Stimulated activated naive CD8-positive, alpha-beta T cell treated with anti-CD3 and anti-CD28 coated beads, Interleukin-15, Interleukin-2, amounts not matched to agents 100 ng/mL and 50 ng/mL, for 24 hours (primary cell): ENCODE results near the gene WWOX.

Experiments
- H3K27ac Mint-ChIP-seq: one replicate; pipeline ENCODE4 v1.8.0; 2021; ENCODE audit warnings: mild to moderate bottlenecking, mixed read lengths
- H3K27me3 Mint-ChIP-seq: one replicate; pipeline ENCODE4 v1.8.0; 2021; ENCODE audit warnings: mixed read lengths
- H3K36me3 Mint-ChIP-seq: one replicate; pipeline ENCODE4 v1.8.0; 2021; ENCODE audit warnings: low read depth, mixed read lengths
- H3K4me1 Mint-ChIP-seq: one replicate; pipeline ENCODE4 v1.8.0; 2021; ENCODE audit warnings: low read depth, mixed read lengths
- H3K4me3 Mint-ChIP-seq: one replicate; pipeline ENCODE4 v1.8.0; 2021; ENCODE audit warnings: mild to moderate bottlenecking, mixed read lengths
- H3K9me3 Mint-ChIP-seq: one replicate; pipeline ENCODE4 v1.8.0; 2021; ENCODE audit warnings: mixed read lengths

WWOX gene

DNA sequence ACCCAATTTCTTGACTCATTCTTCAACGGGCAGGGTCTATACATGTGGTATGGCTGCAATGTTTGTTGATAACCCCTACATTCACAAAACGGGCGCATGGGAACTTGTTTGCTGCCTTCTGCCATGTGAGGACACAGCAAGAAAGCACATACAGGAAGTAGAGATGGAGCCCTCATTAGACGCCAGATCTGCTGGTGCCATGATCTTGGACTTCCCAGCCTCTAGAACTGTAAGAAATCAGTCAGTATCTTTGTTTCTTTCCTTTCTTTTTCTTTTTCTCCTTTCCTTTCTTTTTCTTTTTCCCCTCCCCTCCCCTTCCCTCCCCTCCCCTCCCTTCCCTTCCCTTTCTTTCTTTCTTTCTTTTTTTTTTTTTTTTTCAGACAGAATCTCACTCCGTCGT, 165.2 kb downstream of the WWOX start:
- Mint-ChIP-seq H3K36me3 (peaks cover 13% of the 10 kb centered on the region), H3K4me3 (no peak overlapping the region), H3K27me3 (no peaks in the 10 kb centered on the region), H3K27ac (no peak overlapping the region), H3K4me1 (no peaks in the 10 kb centered on the region), H3K9me3 (peaks cover 5% of the 10 kb centered on the region)

DNA sequence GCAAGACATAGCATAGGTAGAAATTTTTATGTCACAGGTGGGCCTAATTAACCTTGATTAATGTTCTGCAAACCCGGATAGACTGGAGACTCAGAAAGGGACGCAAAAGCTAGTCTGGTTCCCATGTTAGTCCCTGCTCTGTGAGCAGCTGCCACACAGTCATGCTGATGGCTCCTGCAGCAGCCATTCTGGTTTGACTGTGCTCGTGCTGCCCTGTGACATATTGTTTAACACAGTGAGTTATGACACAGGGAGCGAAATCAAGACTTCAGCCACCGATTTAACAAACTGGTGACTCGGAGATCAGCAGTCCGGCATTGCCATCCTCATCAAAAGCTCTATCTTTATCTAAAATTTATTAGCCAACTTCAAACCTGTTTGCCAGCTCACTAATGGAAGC, 169.8 kb downstream of the WWOX start:
- Mint-ChIP-seq H3K27ac (no peak overlapping the region), H3K9me3 (peaks cover 8% of the 10 kb centered on the region), H3K4me1 (no peaks in the 10 kb centered on the region), H3K27me3 (no peaks in the 10 kb centered on the region), H3K36me3 (peaks cover 6% of the 10 kb centered on the region), H3K4me3 (no peak overlapping the region)

DNA sequence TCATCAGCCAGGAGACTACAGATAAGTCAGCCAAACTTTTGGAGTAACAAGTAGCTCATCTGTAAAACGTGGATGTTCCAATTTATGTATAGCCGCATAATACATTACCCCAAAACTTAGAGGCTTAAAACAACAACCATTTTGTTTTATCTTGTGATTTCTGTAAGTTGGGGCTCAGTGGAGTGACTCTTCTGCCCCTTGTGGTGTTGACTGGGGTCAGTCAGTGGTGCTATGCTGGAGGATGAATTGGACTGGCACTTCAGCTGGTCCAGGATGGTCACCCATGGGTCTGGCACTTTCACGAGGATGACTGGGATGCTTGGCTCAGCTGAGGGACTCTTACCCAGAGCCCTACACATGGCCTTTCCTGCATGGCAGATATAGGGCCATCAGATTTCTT, 172.5 kb downstream of the WWOX start:
- Mint-ChIP-seq H3K27ac (no peak overlapping the region), H3K9me3 (peaks cover 8% of the 10 kb centered on the region), H3K36me3 (peaks cover 4% of the 10 kb centered on the region), H3K27me3 (no peaks in the 10 kb centered on the region), H3K4me1 (no peaks in the 10 kb centered on the region), H3K4me3 (no peak overlapping the region)

DNA sequence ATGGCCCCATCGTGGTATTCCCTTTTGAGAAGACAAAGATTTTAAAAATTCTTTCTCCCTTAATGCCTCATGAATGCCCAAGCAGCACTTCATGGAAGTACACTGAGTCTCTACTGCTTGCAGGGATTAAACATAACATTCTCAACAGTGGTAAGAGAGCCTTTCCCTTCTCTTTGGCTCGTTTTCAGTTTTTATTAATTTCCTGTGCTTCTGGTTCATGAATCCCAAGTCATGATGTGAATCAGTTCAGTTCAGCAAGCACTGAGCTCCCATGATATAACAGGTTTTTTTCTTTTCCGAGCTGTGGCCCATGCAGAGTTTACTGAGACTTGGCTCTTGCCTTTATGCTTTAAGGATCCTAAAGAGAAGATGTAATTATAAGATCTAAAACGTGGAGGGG, 175.3 kb downstream of the WWOX start:
- Mint-ChIP-seq H3K4me3 (no peak overlapping the region), H3K4me1 (no peaks in the 10 kb centered on the region), H3K9me3 (peaks cover 8% of the 10 kb centered on the region), H3K36me3 (peaks cover 4% of the 10 kb centered on the region), H3K27me3 (no peaks in the 10 kb centered on the region), H3K27ac (no peak overlapping the region)

DNA sequence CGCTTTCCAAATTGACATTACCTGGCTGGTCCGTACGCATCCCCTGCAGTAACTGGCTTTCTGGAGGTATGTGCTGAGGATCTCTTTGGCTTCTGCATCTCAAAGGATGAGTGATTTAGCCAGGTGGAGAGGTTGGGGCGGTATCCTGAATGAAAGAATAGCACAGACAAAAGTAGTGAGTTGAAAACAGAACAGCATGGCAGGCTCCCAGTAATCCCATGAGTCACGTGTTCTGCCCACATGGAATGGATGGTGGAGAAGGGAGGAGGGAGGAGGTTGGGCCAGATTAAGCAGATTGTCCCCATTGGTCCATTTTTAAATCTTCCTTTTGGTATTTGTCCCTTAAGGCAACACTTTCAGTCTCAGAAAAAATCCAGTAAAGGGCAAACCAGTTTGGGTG, 176.0 kb downstream of the WWOX start:
- Mint-ChIP-seq H3K4me1 (no peaks in the 10 kb centered on the region), H3K36me3 (peaks cover 4% of the 10 kb centered on the region), H3K4me3 (no peak overlapping the region), H3K9me3 (peaks cover 8% of the 10 kb centered on the region), H3K27me3 (no peaks in the 10 kb centered on the region), H3K27ac (no peak overlapping the region)

DNA sequence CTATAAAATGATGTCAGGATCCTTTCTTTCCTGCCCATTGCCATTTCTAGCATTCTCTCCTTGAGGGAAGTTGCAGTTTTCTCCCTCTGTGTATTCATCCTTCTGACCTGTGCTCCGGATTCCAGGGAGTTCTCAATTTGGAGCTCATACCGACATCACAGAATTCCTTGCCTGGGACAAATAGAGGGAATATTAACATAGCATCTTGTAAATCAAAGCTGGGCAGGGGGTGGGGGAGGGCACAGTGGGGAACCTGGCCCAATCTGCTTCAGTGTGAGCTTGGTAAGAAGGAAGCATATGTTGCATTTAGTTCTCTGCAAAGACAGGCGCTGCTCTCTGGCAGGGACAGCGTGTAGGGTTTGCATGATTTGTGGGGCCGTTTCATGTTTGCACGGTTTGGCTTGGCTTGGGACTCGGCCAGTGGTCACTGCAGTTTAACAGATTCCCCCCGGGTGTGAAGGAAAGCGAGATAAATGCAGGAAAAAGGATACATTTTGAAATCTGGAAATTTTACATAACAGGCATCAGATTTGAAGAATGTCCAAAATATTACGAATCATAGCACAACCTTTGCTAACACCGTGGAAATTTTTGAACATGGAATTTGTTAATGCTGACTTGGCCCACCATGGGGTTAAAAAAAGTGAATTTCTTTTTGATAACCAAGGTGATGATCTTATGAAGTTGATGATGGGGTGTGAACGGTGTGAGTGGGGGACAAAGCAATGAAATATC, 178.0 kb downstream of the WWOX start:
- peaks cover 4% of the 10 kb centered on the region for H3K36me3 Mint-ChIP-seq
- no peaks in the 10 kb centered on the region for H3K4me1 Mint-ChIP-seq
- no peaks in the 10 kb centered on the region for H3K9me3 Mint-ChIP-seq
- no peak overlapping the region for H3K27ac Mint-ChIP-seq
- no peaks in the 10 kb centered on the region for H3K27me3 Mint-ChIP-seq
- H3K4me3 Mint-ChIP-seq = no peak overlapping the region

DNA sequence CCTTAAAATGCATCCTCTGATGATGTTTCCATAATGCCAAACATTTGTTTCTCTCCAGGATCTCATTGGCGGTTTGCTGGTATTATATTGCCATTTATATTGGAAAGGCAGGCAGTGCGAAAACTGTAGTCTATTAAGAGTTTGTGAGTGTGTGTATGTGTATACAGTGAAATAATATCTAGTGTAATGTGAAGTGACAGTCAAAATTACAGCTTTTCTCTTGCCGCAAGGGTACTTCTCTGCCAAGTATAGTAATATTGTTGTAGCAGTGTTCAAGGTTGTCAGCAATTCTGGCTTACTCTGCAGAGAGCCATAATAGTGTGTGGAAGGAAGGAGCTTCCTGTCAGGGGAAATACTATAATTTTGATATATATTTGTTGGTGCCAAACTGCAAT, 178.6 kb downstream of the WWOX start:
- Mint-ChIP-seq H3K4me1 (no peaks in the 10 kb centered on the region), H3K4me3 (no peak overlapping the region), H3K36me3 (peaks cover 4% of the 10 kb centered on the region), H3K27me3 (no peaks in the 10 kb centered on the region), H3K9me3 (no peaks in the 10 kb centered on the region), H3K27ac (no peak overlapping the region)

DNA sequence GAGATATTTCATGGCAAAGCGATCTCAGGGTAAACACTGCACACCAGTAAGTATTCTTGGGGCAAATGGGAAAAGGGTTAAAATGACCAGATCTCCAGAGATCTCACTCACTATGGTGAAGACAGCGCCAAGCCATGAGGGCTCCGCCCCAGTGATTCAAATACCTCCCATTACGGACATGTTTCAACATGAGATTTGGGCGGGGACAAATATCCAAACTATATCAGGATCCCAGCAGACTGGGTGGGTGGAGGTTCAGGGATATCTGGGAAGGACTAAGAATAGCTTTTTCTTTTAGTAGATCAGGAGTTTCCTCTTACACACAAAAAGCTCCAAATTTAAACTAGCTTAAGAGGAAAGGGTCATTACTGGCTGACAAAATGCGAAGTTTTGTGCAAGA, 181.7 kb downstream of the WWOX start:
- H3K4me1 Mint-ChIP-seq = no peaks in the 10 kb centered on the region

DNA sequence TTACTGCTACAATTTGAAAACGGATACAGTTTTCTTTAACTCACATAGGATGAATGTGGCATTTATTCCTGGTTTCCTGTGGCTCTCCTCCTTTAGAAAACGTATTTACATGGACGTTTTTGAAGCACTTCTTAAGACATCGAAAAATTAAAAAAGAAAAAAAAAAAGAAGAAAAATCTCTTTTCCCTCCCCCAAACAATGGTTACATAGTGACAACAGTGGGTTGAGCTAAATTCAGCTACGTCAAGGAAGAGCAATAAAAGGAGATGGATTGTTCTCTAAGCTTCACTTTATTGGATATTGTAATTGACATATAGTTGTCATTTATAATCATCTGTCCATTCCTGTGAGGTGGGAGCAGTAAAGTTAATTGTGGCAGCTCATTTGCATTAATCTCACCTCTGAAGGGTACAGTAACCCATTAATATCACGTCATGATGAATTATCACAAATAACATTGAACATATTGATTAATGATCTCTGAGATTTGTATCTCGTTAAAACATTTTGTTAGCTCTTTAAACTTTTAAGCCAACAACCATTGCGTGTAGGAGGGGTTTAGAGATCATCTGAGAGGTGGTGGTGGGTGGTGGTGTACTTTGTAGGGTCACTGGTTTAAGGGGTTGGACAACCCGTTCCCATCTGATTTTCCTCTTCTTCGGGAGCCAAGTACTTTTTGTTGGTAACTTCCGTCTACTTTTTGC, 184.2 kb downstream of the WWOX start:
- no peaks in the 10 kb centered on the region for H3K27me3 Mint-ChIP-seq
- no peak overlapping the region for H3K4me3 Mint-ChIP-seq
- H3K4me1 Mint-ChIP-seq = no peaks in the 10 kb centered on the region
- H3K36me3 Mint-ChIP-seq = no peaks in the 10 kb centered on the region
- no peaks in the 10 kb centered on the region for H3K9me3 Mint-ChIP-seq
- H3K27ac Mint-ChIP-seq = no peak overlapping the region

More for the DNA sequence above, 181.7 kb downstream of the WWOX start:
- Mint-ChIP-seq H3K27ac (no peak overlapping the region), H3K36me3 (no peaks in the 10 kb centered on the region), H3K27me3 (no peaks in the 10 kb centered on the region), H3K4me3 (no peak overlapping the region), H3K9me3 (no peaks in the 10 kb centered on the region)

DNA sequence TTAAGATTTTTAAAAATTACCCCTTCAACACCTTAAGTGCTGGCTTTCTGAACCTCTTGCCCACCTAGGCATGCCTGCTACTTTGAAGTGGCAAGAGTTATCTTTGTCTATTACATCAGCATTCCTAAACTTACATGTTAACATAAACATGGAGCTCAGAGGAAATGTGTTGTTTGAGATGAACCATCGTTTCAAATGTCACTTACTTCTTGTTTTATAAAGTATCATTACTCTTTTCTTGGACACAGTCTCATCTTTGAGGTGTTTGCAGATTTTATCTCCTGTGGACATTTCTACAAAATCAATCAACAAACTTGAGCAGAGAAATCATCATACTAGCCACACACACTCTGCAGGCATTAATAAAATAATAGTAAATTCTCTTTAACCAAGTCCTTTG, 184.9 kb downstream of the WWOX start:
- Mint-ChIP-seq H3K4me3 (no peak overlapping the region), H3K27ac (no peak overlapping the region), H3K9me3 (no peaks in the 10 kb centered on the region), H3K36me3 (no peaks in the 10 kb centered on the region), H3K27me3 (no peaks in the 10 kb centered on the region), H3K4me1 (no peaks in the 10 kb centered on the region)

DNA sequence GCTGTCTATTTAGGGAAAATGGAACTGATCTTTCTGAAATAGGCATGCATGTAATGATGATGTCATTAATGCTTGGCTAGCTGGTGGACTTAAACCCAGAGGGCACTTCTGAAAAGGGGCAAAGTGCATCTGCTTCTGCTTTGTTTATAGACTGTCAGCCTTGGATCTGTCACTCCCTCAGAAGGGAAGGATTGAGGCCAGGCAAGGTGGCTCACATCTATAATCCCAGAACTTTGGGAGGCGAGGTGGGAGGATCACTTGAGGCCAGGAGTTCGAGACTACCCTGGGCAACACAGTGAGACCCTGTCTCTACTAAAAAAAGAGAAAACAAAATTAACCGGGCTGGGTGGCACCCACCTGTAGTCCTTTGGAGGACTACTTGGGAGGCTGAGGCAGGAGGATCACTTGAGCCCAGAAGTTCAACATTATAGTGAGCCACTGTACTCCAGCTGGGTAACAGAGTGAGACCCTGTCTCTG, 185.5 kb downstream of the WWOX start:
- Mint-ChIP-seq H3K36me3 (no peaks in the 10 kb centered on the region), H3K27ac (no peak overlapping the region), H3K4me3 (no peak overlapping the region), H3K27me3 (no peaks in the 10 kb centered on the region), H3K4me1 (no peaks in the 10 kb centered on the region), H3K9me3 (no peaks in the 10 kb centered on the region)

DNA sequence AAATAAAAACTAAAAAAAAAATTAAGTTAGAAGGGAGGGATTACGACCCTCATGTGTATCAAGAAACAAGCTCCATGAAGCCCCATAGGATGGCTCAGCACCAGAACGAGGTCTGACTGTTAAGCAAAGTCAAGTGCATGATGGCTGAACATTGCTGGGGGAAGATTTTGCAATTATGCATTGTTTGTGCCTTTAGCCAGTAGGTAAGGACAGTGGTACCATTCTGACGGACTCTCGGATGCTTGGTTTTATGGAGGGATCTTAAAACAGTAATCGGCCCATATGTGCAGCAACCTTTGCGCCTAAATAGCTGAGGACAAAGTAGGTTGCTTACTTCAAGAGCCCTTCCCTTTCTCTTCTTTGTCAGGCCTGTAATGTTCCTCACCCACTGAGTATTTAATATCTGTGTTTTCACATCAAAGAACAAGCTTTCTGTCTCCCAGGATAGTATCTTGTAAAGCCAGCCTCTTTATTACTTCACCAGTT, 186.0 kb downstream of the WWOX start:
- Mint-ChIP-seq H3K27me3 (no peaks in the 10 kb centered on the region), H3K4me1 (no peaks in the 10 kb centered on the region), H3K27ac (no peak overlapping the region), H3K9me3 (no peaks in the 10 kb centered on the region), H3K36me3 (no peaks in the 10 kb centered on the region), H3K4me3 (no peak overlapping the region)

DNA sequence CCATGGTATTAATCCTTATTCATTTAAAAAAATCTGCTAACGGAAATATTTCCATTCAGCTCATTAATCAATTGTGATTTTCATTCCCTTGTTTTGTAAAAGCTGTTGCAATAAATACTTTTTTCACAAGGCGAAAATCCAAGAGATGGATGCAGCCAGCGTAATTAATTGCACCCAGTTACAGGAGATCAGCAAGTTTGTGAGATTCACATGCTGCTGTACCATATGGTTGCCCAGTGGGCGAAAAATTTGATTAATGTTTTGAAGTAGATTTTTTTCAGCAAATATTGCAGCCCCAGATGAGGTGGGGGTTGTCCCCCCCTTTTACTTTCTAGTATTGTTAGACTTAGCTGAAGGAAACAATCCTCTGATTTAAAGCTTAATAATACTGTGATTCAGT, 186.6 kb downstream of the WWOX start:
- Mint-ChIP-seq H3K27me3 (no peaks in the 10 kb centered on the region), H3K36me3 (no peaks in the 10 kb centered on the region), H3K27ac (no peak overlapping the region)

DNA sequence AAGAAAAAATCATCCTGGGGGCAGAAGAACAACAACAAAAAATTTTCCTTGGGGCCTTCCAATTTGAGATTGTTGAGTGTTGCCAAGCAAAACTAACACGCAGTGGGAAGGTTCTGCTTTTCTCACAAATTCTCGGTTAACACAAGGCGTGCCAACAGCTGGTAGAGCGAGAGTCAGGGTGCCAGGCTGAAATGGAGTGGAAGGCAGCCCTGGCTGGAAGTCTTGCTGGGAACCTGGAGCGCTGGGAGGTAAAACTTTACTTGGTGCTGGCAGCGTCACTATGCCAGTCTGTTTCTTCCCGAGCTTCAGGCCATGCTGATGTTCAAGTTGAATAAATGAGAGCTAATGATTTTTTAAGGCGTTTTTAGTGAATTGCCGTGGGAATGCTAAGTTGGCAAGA, 189.4 kb downstream of the WWOX start:
- no peak overlapping the region for H3K4me3 Mint-ChIP-seq
- H3K4me1 Mint-ChIP-seq = no peaks in the 10 kb centered on the region
- H3K27me3 Mint-ChIP-seq = no peaks in the 10 kb centered on the region
- no peaks in the 10 kb centered on the region for H3K9me3 Mint-ChIP-seq
- H3K36me3 Mint-ChIP-seq = peaks cover under 1% of the 10 kb centered on the region
- H3K27ac Mint-ChIP-seq = no peak overlapping the region

More for the DNA sequence above, 186.6 kb downstream of the WWOX start:
- no peaks in the 10 kb centered on the region for H3K4me1 Mint-ChIP-seq
- no peaks in the 10 kb centered on the region for H3K9me3 Mint-ChIP-seq
- no peak overlapping the region for H3K4me3 Mint-ChIP-seq

DNA sequence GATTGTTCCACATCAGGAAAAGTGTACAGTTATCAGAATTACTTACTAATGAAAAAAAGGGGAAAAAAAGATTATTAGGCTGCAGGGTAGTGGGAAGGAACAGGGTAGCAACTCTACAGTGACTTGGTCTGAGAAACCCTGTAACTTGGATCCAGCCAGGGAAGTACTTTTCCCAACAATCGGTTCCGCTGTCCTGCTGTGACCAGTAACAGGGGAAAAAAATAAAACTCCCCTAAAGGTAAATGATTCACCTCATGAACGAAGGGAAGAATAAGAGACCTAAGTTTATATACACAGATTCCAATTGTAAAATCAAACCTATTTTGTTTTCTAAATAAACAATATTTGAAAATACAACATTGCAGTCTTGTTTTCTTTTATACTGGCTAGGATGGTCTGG, 189.9 kb downstream of the WWOX start:
- Mint-ChIP-seq H3K36me3 (peaks cover 4% of the 10 kb centered on the region), H3K4me3 (no peak overlapping the region), H3K27me3 (no peaks in the 10 kb centered on the region), H3K27ac (no peak overlapping the region), H3K9me3 (no peaks in the 10 kb centered on the region), H3K4me1 (no peaks in the 10 kb centered on the region)
